Cortex of kidney (tissue), 1 donor: ENCODE measurements around the gene GATAD2A.

Experiments
- DNase-seq: peaks from one replicate; lab custom pipeline; 2025; lab: John Stamatoyannopoulos, UW

Gene GATAD2A

GRCh38 chr19:19547674-19548336 is 142.3 kb downstream of the GATAD2A start:
- no peak for DNase-seq

GRCh38 chr19:19548915-19549759 is 143.7 kb downstream of the GATAD2A start:
- no peak for DNase-seq

- DNase-seq: no peak
These were observed 144.5 kb downstream of the GATAD2A start for GRCh38 chr19:19549804-19550464.

GRCh38 chr19:19550485-19550929 is 145.0 kb downstream of the GATAD2A start:
- DNase-seq: no peak

- DNase-seq: no peak
These were observed 145.7 kb downstream of the GATAD2A start for GRCh38 chr19:19550972-19551852.

GRCh38 chr19:19551853-19552192 is 146.3 kb downstream of the GATAD2A start:
- no peak for DNase-seq

- DNase-seq: no peak
These were observed 147.3 kb downstream of the GATAD2A start for GRCh38 chr19:19552798-19553197.

- DNase-seq: no peak
These were observed 148.2 kb downstream of the GATAD2A start for GRCh38 chr19:19553670-19554069.

GRCh38 chr19:19554074-19555023 is 148.9 kb downstream of the GATAD2A start:
- no peak for DNase-seq

- no peak for DNase-seq
These were observed 152.6 kb downstream of the GATAD2A start for GRCh38 chr19:19558055-19558454.
